K562 (cell line): ENCODE results near the gene SLC22A23. TPM values are rescaled to one million over a fixed set of nuclear protein-coding genes. Genes with fewer than 3 reads are reported as not detected.

Source experiments
- ATF4 ChIP-seq: fragments of 450-650 bp; formaldehyde crosslinking; IDR thresholded peaks from 2 replicates; pipeline ENCODE4 v1.4.0; 2022; ENCODE audit warnings: mild to moderate bottlenecking, moderate library complexity
- CREB5 ChIP-seq: fragments of 250-450 bp; sonication (Bioruptor Pico); IDR thresholded peaks from 2 replicates; pipeline ENCODE4 v1.5.0; 2020; ENCODE audit warnings: mild to moderate bottlenecking
- E2F8 ChIP-seq: fragments of 450-650 bp; IDR thresholded peaks from 2 replicates; pipeline ENCODE4 v1.7.1; 2018; ENCODE audit warnings: mild to moderate bottlenecking, low read depth; ENCODE audit not compliant: partially characterized antibody
- FOXP1 ChIP-seq: sonication (generic); formaldehyde crosslinking; IDR thresholded peaks from 2 replicates; pipeline ENCODE4 v1.8.0; 2022; ENCODE audit warnings: mild to moderate bottlenecking, missing genetic modification reagents
- LCOR ChIP-seq: sonication (generic); formaldehyde crosslinking; IDR thresholded peaks from 2 replicates; pipeline ENCODE4 v1.8.0; 2022; ENCODE audit warnings: mild to moderate bottlenecking, missing genetic modification reagents
- MEF2D ChIP-seq: conservative IDR thresholded peaks from 2 replicates; pipeline ENCODE4 v1.6.1; 2016; ENCODE audit warnings: low read depth, missing genetic modification characterization, missing compliant biosample characterization
- NFE2 ChIP-seq: IDR thresholded peaks from 2 replicates; pipeline ENCODE4 v1.6.1; 2014; ENCODE audit warnings: antibody characterized with exemption, low read depth
- PCBP2 ChIP-seq: fragments of 200-400 bp; formaldehyde crosslinking; IDR thresholded peaks from 2 replicates; pipeline ENCODE4 v1.6.1; 2018; ENCODE audit warnings: low read length, low read depth, mild to moderate bottlenecking, moderate library complexity; ENCODE audit not compliant: poor library complexity, severe bottlenecking
- RUNX1 ChIP-seq: sonication (generic); IDR thresholded peaks from 2 replicates; pipeline ENCODE4 v1.6.1; 2016; ENCODE audit warnings: antibody characterized with exemption, low read depth
- SP1 ChIP-seq: sonication (generic); formaldehyde crosslinking; IDR thresholded peaks from 2 replicates; pipeline ENCODE4 v1.8.1; 2022; ENCODE audit warnings: mild to moderate bottlenecking, missing genetic modification reagents
- SRSF7 ChIP-seq: fragments of 200-400 bp; formaldehyde crosslinking; optimal IDR thresholded peaks from 2 replicates; pipeline ENCODE3; 2017; ENCODE audit warnings: mild to moderate bottlenecking, low read depth, low read length
- TCF3 ChIP-seq: sonication (generic); formaldehyde crosslinking; IDR thresholded peaks from 2 replicates; pipeline ENCODE4 v1.4.0; 2020; ENCODE audit warnings: mild to moderate bottlenecking, missing genetic modification reagents
- ZBTB8A ChIP-seq: fragments of 450-650 bp; IDR thresholded peaks from 2 replicates; pipeline ENCODE4 v1.6.1; 2018; ENCODE audit warnings: mild to moderate bottlenecking, moderate library complexity; ENCODE audit not compliant: partially characterized antibody
- ZNF12 ChIP-seq: sonication (generic); formaldehyde crosslinking; IDR thresholded peaks from 2 replicates; pipeline ENCODE4 v1.4.0; 2020; ENCODE audit warnings: mild to moderate bottlenecking, missing genetic modification reagents
- ZNF280A ChIP-seq: fragments of 450-650 bp; IDR thresholded peaks from 2 replicates; pipeline ENCODE4 v1.6.1; 2018; ENCODE audit warnings: mild to moderate bottlenecking, low read depth; ENCODE audit not compliant: partially characterized antibody
- ZNF398 ChIP-seq: fragments of 250-450 bp; sonication (Bioruptor Pico); IDR thresholded peaks from 2 replicates; pipeline ENCODE4 v1.8.0; 2021; ENCODE audit warnings: moderate library complexity, mild to moderate bottlenecking, inconsistent platforms
- ZNF583 ChIP-seq: fragments of 250-450 bp; sonication (Bioruptor Pico); IDR thresholded peaks from 2 replicates; pipeline ENCODE4 v1.4.0; 2020
- polyA plus RNA-seq, 8 experiments: library from polyadenylated mRNA; depleted of rRNA in 4 of 8; stranded (reverse) in 5 of 8; unstranded in 3 of 8; fragments of >200 nt; fragmentation: Nextera tagmentation in 2 of 8; fragmentation: Illumina TruSeq in 1 of 8; extraction: Ambion mirVana in 2 of 8; extraction: Trizol in 1 of 8; gene quantifications; 2 replicates each; pipeline versions ENCODE4 v1.2.1 to v1.2.3, GENCODE V29; 2011 to 2014; ENCODE audit warnings: inconsistent platforms in 1 of 8, missing spikeins in 1 of 8
- total RNA-seq, 7 experiments: library from RNA; depleted of rRNA in 6 of 7; stranded (reverse); fragments of >200 nt in 6 of 7; fragmentation: Illumina TruSeq in 2 of 7; extraction: Trizol in 2 of 7; gene quantifications; 2 replicates each; pipeline versions ENCODE4 v1.2.1 to v1.2.3, GENCODE V29; 2011 to 2021; ENCODE audit warnings: low replicate concordance in 1 of 7

Gene SLC22A23
- total and polyA plus RNA-seq, 9 of the 15 experiments (the other 6 are each of a cell fraction or from before 2014, with no cell fraction given): 0.30 to 8.7 (median 2.5) TPM

- TF ChIP-seq ZNF398 (CRISPR knock-in tag) (no peak), ZNF280A (no peak), PCBP2 (no peak), NFE2 (peak; percentile 57), RUNX1 (peak; percentile 89; the same call in 1 of the 2 replicates), SP1 (CRISPR knock-in tag) (no peak), ATF4 (peak; percentile 60; the same call in 1 of the 2 replicates), ZNF12 (CRISPR knock-in tag) (no peak), MEF2D (tag) (peak; percentile 62; the same call in 1 of the 2 replicates), CREB5 (CRISPR knock-in tag) (no peak), SRSF7 (no peak), ZBTB8A (no peak), ZNF583 (CRISPR knock-in tag) (peak; percentile 12; the same call in 1 of the 2 replicates), TCF3 (CRISPR knock-in tag) (peak; percentile 99), LCOR (CRISPR knock-in tag) (peak; percentile 60; the same call in 1 of the 2 replicates), E2F8 (no peak), FOXP1 (CRISPR knock-in tag) (peak; percentile 40; the same call in 1 of the 2 replicates)
Observed at GRCh38 chr6:3287976-3288707, 168.7 kb downstream of the SLC22A23 start (continued).
